Central memory CD8-positive, alpha-beta T cell (primary cell): ENCODE measurements around the gene AMER3.
"Not testable (repeated sequence)": the region's sequence is repeated elsewhere in the genome, so short reads cannot be mapped to it uniquely, and the experiment has no call there.

Experiments
- ATAC-seq: fragments of 150-1000 bp; cut with Tn5 transposase; replicated peaks from 2 replicates; pipeline ENCODE4 v1.10.0; 2022; ENCODE audit warnings: mild to moderate bottlenecking, moderate FRiP score, moderate number of reproducible peaks; ENCODE audit not compliant: poor library complexity, severe bottlenecking; ENCODE audit errors: extremely low read depth
- DNase-seq, 2 donors: peaks; one replicate each; pipeline ENCODE4 v3.0.0; 2021; ENCODE audit warnings: low spot score in 2 of 2
- H3K27ac Mint-ChIP-seq: one replicate; pipeline ENCODE4 v1.8.0; 2022; ENCODE audit warnings: low read depth, mild to moderate bottlenecking, moderate library complexity, mixed read lengths
- H3K27me3 Mint-ChIP-seq: one replicate; pipeline ENCODE4 v1.8.0; 2022; ENCODE audit warnings: mixed read lengths
- H3K36me3 Mint-ChIP-seq: one replicate; pipeline ENCODE4 v1.8.0; 2022; ENCODE audit warnings: mild to moderate bottlenecking, moderate library complexity, mixed read lengths; ENCODE audit not compliant: insufficient read depth
- H3K4me1 Mint-ChIP-seq: one replicate; pipeline ENCODE4 v1.8.0; 2022; ENCODE audit warnings: mixed read lengths
- H3K4me3 Mint-ChIP-seq: one replicate; pipeline ENCODE4 v1.8.0; 2022; ENCODE audit warnings: mild to moderate bottlenecking, moderate library complexity, mixed read lengths
- H3K9me3 Mint-ChIP-seq: one replicate; pipeline ENCODE4 v1.8.0; 2022; ENCODE audit warnings: mixed read lengths

AMER3 gene

DNA sequence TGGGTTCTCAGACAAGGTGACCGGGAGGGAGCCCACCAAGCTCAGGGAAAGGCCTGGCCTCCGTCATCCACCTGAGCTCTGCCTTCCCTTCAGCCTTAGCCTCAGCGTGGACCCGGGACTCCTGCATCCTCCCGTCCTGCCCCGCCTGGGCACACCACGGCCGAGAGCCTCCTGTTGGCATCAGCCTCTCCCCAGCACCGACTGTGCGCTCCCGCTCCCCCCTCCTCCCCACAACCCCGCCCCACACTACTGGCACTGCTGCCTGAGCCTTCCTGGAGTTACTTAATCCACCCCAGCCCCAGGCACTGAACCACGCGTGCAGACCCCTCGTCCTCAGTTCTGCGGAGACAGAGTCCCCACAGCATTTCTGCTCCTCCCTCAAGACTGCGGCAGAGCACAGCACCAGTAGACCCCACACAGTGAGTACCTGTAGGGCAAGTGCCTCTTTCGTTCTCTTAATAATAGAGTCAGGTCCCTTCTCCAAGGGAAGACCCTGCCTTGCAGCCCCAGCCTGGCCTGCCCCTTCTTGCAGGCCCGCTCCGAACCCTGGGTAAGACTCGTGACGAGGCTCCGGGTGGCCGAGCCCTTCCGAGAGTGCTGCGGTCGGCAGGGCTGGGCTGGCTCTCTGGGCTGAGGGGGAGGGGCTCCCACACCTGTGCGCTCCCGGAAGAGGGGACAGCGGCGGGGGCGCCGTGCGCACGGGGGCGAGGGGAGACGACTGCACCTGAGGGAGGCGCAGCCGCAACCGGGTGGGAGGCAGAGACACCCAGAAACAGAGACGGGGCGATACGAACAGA lies at the start of gene AMER3:
AMER3 (plus strand) TSS at position 285 of the 797 bp plus-strand sequence. CDS start 6,533 bp downstream, outside the sequence.
- H3K4me3 Mint-ChIP-seq = peak within 1 kb of the TSS; percentile 57
- H3K4me1 Mint-ChIP-seq = no peaks in the 10 kb centered on the region
- no peaks in the 10 kb centered on the region for H3K36me3 Mint-ChIP-seq
- H3K27me3 Mint-ChIP-seq = peaks cover 77% of the 10 kb centered on the region
- no peak for DNase-seq
- H3K9me3 Mint-ChIP-seq = no peaks in the 10 kb centered on the region
- H3K27ac Mint-ChIP-seq = no peak within 1 kb of the TSS
- ATAC-seq = no peak

DNA sequence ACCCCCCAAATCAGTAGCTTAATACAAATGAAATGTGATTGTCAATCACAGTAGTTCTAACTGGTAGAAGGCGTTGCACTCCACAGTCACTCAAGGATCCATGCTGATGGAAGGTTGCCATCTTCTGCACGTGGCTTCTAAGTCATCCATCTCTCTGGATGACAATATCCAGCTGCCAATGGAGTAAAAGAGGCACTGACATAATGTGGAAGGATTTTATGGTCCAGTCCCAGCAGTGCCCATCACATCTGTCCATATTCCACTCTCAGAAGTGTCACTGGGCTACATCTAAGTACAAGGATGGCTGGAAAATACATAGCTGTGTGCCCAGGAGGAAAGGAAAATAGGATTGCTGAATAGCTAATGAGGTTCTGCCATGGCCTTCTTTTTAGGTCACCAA lies 40.5 kb upstream of the AMER3 start:
- H3K4me1 Mint-ChIP-seq, H3K9me3 Mint-ChIP-seq, H3K27ac Mint-ChIP-seq, H3K36me3 Mint-ChIP-seq, H3K27me3 Mint-ChIP-seq, DNase-seq, ATAC-seq, H3K4me3 Mint-ChIP-seq: not testable (repeated sequence)

DNA sequence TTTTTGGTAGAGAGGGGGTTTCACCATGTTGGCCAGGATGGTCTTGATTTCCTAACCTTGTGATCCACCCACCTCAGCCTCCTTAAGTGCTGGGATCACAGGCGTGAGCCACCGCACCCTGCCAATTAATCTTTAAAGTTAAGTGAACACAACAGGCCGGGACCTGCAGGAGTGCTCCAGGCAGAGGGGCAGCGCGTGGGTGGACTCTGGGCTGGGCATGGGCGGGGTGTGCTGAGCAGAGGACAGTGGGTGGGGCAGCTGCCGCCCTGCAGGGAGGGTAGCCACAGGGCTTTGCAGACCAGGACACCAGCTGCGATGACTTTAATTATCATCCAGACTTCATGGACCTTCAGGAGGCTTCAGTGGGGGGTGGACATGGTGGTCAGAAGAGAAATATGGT lies 35.3 kb upstream of the AMER3 start:
- ATAC-seq = no peak
- DNase-seq = no peak
- Mint-ChIP-seq H3K36me3 (no peaks in the 10 kb centered on the region), H3K27ac (no peak overlapping the region), H3K27me3 (peaks cover 12% of the 10 kb centered on the region), H3K9me3 (no peaks in the 10 kb centered on the region), H3K4me3 (no peak overlapping the region), H3K4me1 (no peaks in the 10 kb centered on the region)

GRCh38 chr2:130720528-130720927 lies 34.8 kb upstream of the AMER3 start:
- Mint-ChIP-seq H3K27me3 (peaks cover 12% of the 10 kb centered on the region), H3K4me1 (no peaks in the 10 kb centered on the region)

DNA sequence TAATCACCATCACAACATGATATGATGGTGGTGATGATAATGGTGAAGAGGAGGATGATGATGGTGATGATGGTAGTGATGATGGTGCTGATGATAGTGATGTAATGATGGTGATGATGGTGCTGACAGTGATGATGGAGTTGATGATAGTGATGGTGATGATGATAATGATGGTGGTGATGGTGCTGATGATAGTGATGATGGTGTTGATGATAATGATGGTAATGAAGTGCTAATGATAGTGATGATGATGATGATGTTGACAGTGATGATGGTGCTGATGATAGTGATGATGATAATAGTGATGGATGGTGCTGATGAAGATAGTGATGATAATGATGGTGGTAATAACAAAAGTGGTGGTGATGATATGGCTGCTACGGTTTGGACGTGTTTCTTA lies 30.9 kb upstream of the AMER3 start:
- Mint-ChIP-seq H3K27ac (no peak overlapping the region), H3K27me3 (peaks cover 12% of the 10 kb centered on the region), H3K36me3 (peaks cover 7% of the 10 kb centered on the region), H3K4me3 (no peak overlapping the region), H3K4me1 (peaks cover 3% of the 10 kb centered on the region), H3K9me3 (no peaks in the 10 kb centered on the region)
- DNase-seq = no peak
- ATAC-seq = no peak

More at GRCh38 chr2:130720528-130720927, 34.8 kb upstream of the AMER3 start:
- Mint-ChIP-seq H3K9me3 (no peaks in the 10 kb centered on the region), H3K4me3 (no peak overlapping the region), H3K27ac (no peak overlapping the region), H3K36me3 (no peaks in the 10 kb centered on the region)
- DNase-seq = no peak
- no peak for ATAC-seq

DNA sequence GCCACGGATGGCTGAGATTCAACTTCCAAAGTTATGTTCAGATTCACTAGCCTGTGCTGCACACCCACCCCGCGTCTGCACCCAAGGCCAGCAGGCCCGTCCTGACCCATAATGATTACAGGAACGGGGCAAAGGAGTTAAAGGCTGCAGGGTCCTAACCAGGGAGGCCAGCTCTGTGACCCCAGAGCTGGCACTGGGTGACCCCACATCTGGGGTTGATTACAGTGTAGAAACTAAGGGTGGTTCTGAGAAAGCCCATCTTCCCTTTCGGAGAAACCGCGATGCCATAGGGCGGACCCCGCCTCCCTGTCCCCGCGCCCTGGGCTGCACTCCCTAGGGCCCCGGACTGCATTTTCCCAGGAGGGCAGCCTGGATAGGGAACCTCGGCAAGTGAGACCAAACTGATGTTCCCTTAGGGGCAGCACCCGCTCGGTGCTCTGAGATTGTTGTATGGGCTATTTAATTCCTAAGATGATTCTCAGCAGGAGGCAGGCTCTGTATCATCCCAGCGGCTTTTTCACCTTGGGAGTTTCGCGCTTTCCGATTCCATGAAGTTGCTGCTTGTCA lies 28.6 kb upstream of the AMER3 start:
- Mint-ChIP-seq H3K27ac (peak overlapping the region; percentile 65), H3K4me3 (peak overlapping the region; percentile 78), H3K9me3 (no peaks in the 10 kb centered on the region), H3K36me3 (peaks cover 7% of the 10 kb centered on the region), H3K27me3 (no peaks in the 10 kb centered on the region), H3K4me1 (peaks cover 7% of the 10 kb centered on the region)
- ATAC-seq (no peak), DNase-seq (no peak)

- ATAC-seq (peak; percentile 85), DNase-seq (peak; percentile 91 to 94)
- no peaks in the 10 kb centered on the region for H3K9me3 Mint-ChIP-seq
- peak overlapping the region; percentile 78 for H3K4me3 Mint-ChIP-seq
- H3K27ac Mint-ChIP-seq = peak overlapping the region; percentile 65
- peaks cover 7% of the 10 kb centered on the region for H3K36me3 Mint-ChIP-seq
- H3K4me1 Mint-ChIP-seq = peaks cover 7% of the 10 kb centered on the region
- H3K27me3 Mint-ChIP-seq = no peaks in the 10 kb centered on the region
Measured at GRCh38 chr2:130727286-130727924, 27.9 kb upstream of the AMER3 start.

GRCh38 chr2:130728007-130728454 lies 27.3 kb upstream of the AMER3 start:
- Mint-ChIP-seq H3K36me3 (peaks cover 7% of the 10 kb centered on the region), H3K4me3 (peak overlapping the region; percentile 78), H3K27me3 (no peaks in the 10 kb centered on the region), H3K4me1 (peaks cover 7% of the 10 kb centered on the region), H3K27ac (peak overlapping the region; percentile 65), H3K9me3 (no peaks in the 10 kb centered on the region)
- ATAC-seq (peak; percentile 61), DNase-seq (peak in 1 of 2 donors; percentile 28)

DNA sequence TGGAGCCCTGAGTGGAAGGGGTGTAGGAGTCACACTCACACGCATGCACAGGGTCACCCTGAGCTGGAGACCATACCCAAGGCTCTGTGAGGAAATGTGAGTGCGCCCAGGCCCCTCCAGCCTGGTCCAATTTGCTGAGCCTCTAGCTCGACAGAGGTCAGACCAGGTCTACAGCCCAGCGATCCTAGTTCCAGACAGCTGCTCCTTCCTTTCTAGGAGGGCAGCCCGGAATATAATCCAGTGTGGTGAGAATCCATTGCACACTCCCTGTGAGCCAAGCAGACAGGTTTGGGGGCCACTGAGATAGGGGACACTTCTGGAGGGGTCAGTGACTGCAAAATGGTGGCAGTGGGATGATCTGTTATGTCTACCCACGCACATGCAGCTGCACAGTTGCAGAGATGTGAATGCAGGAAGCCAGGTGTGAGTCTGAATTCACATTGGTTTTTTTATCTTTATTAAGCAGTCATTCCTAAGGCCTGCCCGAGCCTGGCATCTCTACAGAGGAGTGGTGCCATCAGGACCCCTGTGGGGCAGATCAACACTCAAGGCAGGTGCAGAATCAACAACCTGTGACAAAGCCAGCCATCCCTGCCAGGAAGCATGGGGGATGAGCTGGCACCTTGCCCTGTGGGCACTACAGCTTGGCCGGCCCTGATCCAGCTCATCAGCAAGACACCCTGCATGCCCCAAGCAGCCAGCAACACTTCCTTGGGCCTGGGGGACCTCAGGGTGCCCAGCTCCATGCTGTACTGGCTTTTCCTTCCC lies 26.6 kb upstream of the AMER3 start, which contains the start of gene GPR148:
GPR148 (plus strand) TSS at position 522 of the 768 bp plus-strand sequence; CDS start at position 604, 82 bp downstream.
- Mint-ChIP-seq H3K4me1 (peaks cover 7% of the 10 kb centered on the region), H3K4me3 (peak within 1 kb of the TSS; percentile 78), H3K27ac (peak within 1 kb of the TSS; percentile 65), H3K36me3 (peaks cover 7% of the 10 kb centered on the region), H3K9me3 (no peaks in the 10 kb centered on the region), H3K27me3 (no peaks in the 10 kb centered on the region)
- ATAC-seq (no peak), DNase-seq (no peak)

DNA sequence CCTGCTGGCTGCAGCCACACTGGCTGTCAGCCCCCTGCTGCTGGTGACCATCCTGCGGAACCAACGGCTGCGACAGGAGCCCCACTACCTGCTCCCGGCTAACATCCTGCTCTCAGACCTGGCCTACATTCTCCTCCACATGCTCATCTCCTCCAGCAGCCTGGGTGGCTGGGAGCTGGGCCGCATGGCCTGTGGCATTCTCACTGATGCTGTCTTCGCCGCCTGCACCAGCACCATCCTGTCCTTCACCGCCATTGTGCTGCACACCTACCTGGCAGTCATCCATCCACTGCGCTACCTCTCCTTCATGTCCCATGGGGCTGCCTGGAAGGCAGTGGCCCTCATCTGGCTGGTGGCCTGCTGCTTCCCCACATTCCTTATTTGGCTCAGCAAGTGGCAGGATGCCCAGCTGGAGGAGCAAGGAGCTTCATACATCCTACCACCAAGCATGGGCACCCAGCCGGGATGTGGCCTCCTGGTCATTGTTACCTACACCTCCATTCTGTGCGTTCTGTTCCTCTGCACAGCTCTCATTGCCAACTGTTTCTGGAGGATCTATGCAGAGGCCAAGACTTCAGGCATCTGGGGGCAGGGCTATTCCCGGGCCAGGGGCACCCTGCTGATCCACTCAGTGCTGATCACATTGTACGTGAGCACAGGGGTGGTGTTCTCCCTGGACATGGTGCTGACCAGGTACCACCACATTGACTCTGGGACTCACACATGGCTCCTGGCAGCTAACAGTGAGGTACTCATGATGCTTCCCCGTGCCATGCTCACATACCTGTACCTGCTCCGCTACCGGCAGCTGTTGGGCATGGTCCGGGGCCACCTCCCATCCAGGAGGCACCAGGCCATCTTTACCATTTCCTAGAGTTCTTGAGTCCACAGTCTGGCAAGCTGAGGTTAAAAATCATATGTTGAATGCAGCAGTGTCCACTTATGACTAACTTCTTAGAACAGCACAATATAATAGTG lies 25.7 kb upstream of the AMER3 start:
- DNase-seq (no peak), ATAC-seq (no peak)
- H3K36me3 Mint-ChIP-seq = peaks cover 7% of the 10 kb centered on the region
- peak overlapping the region; percentile 1 for H3K4me3 Mint-ChIP-seq
- H3K27me3 Mint-ChIP-seq = no peaks in the 10 kb centered on the region
- H3K9me3 Mint-ChIP-seq = no peaks in the 10 kb centered on the region
- H3K4me1 Mint-ChIP-seq = peaks cover 7% of the 10 kb centered on the region
- H3K27ac Mint-ChIP-seq = no peak overlapping the region

DNA sequence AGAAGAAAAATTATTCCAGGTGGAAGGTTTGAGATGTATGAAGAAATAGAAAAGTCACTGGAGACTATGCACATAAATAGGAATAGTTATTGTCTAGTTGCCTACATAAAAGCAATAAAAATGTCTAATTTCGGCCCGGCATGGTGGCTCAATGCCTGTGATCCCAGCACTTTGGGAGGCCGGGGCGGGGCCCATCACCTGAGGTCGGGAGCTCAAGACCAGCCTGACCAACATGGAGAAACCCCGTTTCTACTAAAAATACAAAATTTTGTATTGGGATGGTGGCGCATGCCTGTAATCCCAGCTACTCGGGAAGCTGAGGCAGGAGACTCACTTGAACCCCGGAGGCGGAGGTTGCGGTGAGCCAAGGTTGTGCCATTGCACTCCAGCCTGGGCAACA lies 23.1 kb upstream of the AMER3 start:
- H3K36me3 Mint-ChIP-seq, ATAC-seq, H3K4me1 Mint-ChIP-seq, H3K27ac Mint-ChIP-seq, DNase-seq, H3K9me3 Mint-ChIP-seq, H3K4me3 Mint-ChIP-seq, H3K27me3 Mint-ChIP-seq: not testable (repeated sequence)
